Measurements from ENCODE around the gene SCN9A. TPM values are rescaled to one million over a fixed set of nuclear protein-coding genes. Genes with fewer than 3 reads are reported as not detected.
A peak's percentile ranks its signal among the peaks of the same experiment; 100 is the strongest.

Gene SCN9A
- total RNA-seq, 1 donor from 2014 or later, result 7.8 TPM

DNA sequence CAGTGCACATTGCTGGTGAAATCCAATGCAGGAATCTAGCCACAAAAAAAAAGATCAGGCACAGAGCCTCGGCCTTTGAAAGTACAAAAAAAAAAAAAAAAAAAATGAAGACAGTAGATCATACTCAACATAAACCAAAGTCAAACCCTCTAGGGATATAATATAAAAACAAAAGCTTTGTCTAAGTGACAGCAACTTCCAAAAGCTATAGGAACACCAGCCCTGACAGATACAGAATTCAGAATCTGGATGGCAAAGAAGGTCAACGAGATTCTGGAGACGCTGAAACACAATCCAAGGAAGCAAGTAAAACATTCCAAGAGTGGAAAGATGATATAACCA is 194.0 kb downstream of the SCN9A start:
- Mint-ChIP-seq H3K27ac (ENCODE audit: unreplicated experiment) (no peak overlapping the region), H3K9me3 (ENCODE audit: unreplicated experiment) (no peaks in the 10 kb centered on the region), H3K4me3 (ENCODE audit: unreplicated experiment) (no peak overlapping the region), H3K36me3 (ENCODE audit: low read depth, unreplicated experiment) (no peaks in the 10 kb centered on the region), H3K27me3 (ENCODE audit: low read depth, unreplicated experiment) (no peaks in the 10 kb centered on the region), H3K4me1 (ENCODE audit: low read depth, unreplicated experiment) (peaks cover 10% of the 10 kb centered on the region)
- no peaks in the 10 kb centered on the region for H3K79me2 ChIP-seq (ENCODE audit: insufficient read depth, low read length)
- no peaks in the 10 kb centered on the region for H3K9me3 ChIP-seq (ENCODE audit: insufficient read depth, low read depth, low read length)
- no peak overlapping the region for H3K4me2 ChIP-seq (ENCODE audit: low read length)
- DNase-seq (ENCODE audit: low read depth), result no peak
- no peaks in the 10 kb centered on the region for H3K36me3 ChIP-seq (ENCODE audit: insufficient read depth, low read length)
- H2AFZ ChIP-seq (ENCODE audit: low read depth, low read length), result no peak overlapping the region
- TF ChIP-seq, protein P1, sequence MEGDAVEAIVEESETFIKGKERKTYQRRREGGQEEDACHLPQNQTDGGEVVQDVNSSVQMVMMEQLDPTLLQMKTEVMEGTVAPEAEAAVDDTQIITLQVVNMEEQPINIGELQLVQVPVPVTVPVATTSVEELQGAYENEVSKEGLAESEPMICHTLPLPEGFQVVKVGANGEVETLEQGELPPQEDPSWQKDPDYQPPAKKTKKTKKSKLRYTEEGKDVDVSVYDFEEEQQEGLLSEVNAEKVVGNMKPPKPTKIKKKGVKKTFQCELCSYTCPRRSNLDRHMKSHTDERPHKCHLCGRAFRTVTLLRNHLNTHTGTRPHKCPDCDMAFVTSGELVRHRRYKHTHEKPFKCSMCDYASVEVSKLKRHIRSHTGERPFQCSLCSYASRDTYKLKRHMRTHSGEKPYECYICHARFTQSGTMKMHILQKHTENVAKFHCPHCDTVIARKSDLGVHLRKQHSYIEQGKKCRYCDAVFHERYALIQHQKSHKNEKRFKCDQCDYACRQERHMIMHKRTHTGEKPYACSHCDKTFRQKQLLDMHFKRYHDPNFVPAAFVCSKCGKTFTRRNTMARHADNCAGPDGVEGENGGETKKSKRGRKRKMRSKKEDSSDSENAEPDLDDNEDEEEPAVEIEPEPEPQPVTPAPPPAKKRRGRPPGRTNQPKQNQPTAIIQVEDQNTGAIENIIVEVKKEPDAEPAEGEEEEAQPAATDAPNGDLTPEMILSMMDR (IDR thresholded peaks at IDR 0.05; ENCODE audit: insufficient read depth, low read depth, low read length), result no peak
- TF ChIP-seq EZH2 (IDR thresholded peaks at IDR 0.05; ENCODE audit: insufficient read depth, low read length), result no peak
- H3K9ac ChIP-seq (ENCODE audit: low read length), result no peak overlapping the region
- no peaks in the 10 kb centered on the region for H3K27me3 ChIP-seq (ENCODE audit: insufficient read depth, low read length)
- no peaks in the 10 kb centered on the region for H4K20me1 ChIP-seq (ENCODE audit: insufficient read depth, low read length)
- H3K27ac ChIP-seq (ENCODE audit: low read depth, low read length), result no peak overlapping the region
- no peak overlapping the region for H3K4me3 ChIP-seq (ENCODE audit: insufficient read depth, low read depth, low read length)
- FAIRE-seq, result no peak
- no peaks in the 10 kb centered on the region for H3K4me1 ChIP-seq (ENCODE audit: insufficient read depth, low read length)

DNA sequence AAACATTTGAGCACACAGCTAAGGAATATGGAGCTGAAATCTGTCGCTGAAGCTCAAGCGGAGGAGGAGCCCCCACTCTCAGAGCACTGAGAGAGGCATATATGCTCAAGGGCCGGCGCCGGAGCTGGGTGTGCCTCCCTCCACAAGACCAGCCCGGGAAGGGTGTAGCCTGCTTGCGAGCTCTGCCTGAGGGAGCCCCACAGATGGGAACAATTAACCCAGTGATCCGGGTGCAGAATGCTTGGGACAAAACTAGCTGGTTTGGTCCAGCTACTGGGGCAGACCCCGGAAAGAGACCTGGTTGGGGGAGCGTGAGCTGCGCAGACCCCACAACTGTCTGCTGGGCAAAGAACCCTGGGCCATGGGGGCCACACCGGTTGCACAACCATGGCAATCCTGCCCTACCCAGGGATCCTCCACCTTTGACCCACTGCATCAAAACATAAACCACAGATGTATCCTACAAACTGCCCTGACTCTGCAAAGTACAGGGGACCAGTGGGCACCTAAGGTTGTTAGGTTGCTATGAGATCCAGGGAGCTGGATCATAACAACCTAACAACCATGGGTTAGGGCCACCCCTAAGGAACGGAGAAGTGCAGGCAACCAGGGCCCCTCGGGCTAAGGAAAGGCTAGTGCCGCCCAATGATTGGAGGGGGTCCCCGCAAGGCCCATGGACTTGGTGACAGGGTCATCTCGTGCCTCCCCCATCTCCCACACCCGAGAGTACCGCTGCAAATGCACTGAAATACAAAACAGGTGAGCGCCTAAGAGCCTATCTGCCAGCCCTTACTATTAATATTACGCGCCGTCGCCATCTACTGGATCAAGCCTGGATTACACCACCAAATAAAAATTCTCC is 194.6 kb downstream of the SCN9A start:
- Mint-ChIP-seq H3K27me3 (ENCODE audit: low read depth, unreplicated experiment) (no peaks in the 10 kb centered on the region), H3K27ac (ENCODE audit: unreplicated experiment) (no peak overlapping the region), H3K4me1 (ENCODE audit: low read depth, unreplicated experiment) (peaks cover 10% of the 10 kb centered on the region), H3K36me3 (ENCODE audit: low read depth, unreplicated experiment) (no peaks in the 10 kb centered on the region), H3K4me3 (ENCODE audit: unreplicated experiment) (no peak overlapping the region), H3K9me3 (ENCODE audit: unreplicated experiment) (no peaks in the 10 kb centered on the region)
- Histone ChIP-seq H2AFZ (ENCODE audit: low read depth, low read length) (peak overlapping the region; percentile 32), H3K4me1 (ENCODE audit: insufficient read depth, low read length) (no peaks in the 10 kb centered on the region), H3K4me2 (ENCODE audit: low read length) (no peak overlapping the region), H3K27ac (ENCODE audit: low read depth, low read length) (no peak overlapping the region), H3K9me3 (ENCODE audit: insufficient read depth, low read depth, low read length) (no peaks in the 10 kb centered on the region), H3K27me3 (ENCODE audit: insufficient read depth, low read length) (no peaks in the 10 kb centered on the region), H3K4me3 (ENCODE audit: insufficient read depth, low read depth, low read length) (no peak overlapping the region), H3K36me3 (ENCODE audit: insufficient read depth, low read length) (no peaks in the 10 kb centered on the region), H3K79me2 (ENCODE audit: insufficient read depth, low read length) (no peaks in the 10 kb centered on the region), H4K20me1 (ENCODE audit: insufficient read depth, low read length) (no peaks in the 10 kb centered on the region), H3K9ac (ENCODE audit: low read length) (no peak overlapping the region)
- DNase-seq (ENCODE audit: low read depth), result no peak
- no peak for FAIRE-seq
- TF ChIP-seq EZH2 (IDR thresholded peaks at IDR 0.05; ENCODE audit: insufficient read depth, low read length), result no peak
- TF ChIP-seq, protein P1 (IDR thresholded peaks at IDR 0.05; ENCODE audit: insufficient read depth, low read depth, low read length), result peak; percentile 59

DNA sequence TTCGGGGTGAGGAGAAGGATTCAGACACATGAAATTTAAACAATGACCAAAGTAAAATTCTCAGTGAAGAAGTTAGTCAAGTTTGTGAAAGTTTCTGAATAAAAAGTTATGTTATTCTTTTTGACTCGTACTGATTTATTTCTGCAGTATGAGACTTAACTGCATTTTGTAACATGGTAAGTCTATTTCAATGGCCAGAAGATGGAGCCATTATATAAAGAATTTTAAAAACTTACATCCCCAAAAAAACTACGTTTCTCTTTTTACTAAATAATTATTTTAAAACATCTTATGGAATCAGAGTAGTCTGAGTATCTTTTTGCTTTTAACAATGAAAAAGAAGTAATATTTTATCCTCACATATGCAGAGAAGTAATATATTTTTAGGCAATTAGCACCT is 196.5 kb downstream of the SCN9A start:
- no peak overlapping the region for H3K4me3 Mint-ChIP-seq (ENCODE audit: unreplicated experiment)
- no peaks in the 10 kb centered on the region for H3K27me3 Mint-ChIP-seq (ENCODE audit: low read depth, unreplicated experiment)
- peak; percentile 56 for FAIRE-seq
- no peak overlapping the region for H2AFZ ChIP-seq (ENCODE audit: low read depth, low read length)
- H3K4me1 Mint-ChIP-seq (ENCODE audit: low read depth, unreplicated experiment), result peaks cover 6% of the 10 kb centered on the region
- H3K27ac Mint-ChIP-seq (ENCODE audit: unreplicated experiment), result no peak overlapping the region
- H4K20me1 ChIP-seq (ENCODE audit: insufficient read depth, low read length), result no peaks in the 10 kb centered on the region
- H3K36me3 ChIP-seq (ENCODE audit: insufficient read depth, low read length), result no peaks in the 10 kb centered on the region
- no peak overlapping the region for H3K9ac ChIP-seq (ENCODE audit: low read length)
- H3K4me3 ChIP-seq (ENCODE audit: insufficient read depth, low read depth, low read length), result no peak overlapping the region
- H3K27ac ChIP-seq (ENCODE audit: low read depth, low read length), result no peak overlapping the region
- no peaks in the 10 kb centered on the region for H3K79me2 ChIP-seq (ENCODE audit: insufficient read depth, low read length)
- no peak overlapping the region for H3K4me2 ChIP-seq (ENCODE audit: low read length)
- no peaks in the 10 kb centered on the region for H3K4me1 ChIP-seq (ENCODE audit: insufficient read depth, low read length)
- no peaks in the 10 kb centered on the region for H3K36me3 Mint-ChIP-seq (ENCODE audit: low read depth, unreplicated experiment)
- no peak for TF ChIP-seq EZH2 (IDR thresholded peaks at IDR 0.05; ENCODE audit: insufficient read depth, low read length)
- TF ChIP-seq, protein P1 (IDR thresholded peaks at IDR 0.05; ENCODE audit: insufficient read depth, low read depth, low read length), result peak; percentile 19
- DNase-seq (ENCODE audit: low read depth), result no peak
- H3K9me3 ChIP-seq (ENCODE audit: insufficient read depth, low read depth, low read length), result no peaks in the 10 kb centered on the region
- H3K27me3 ChIP-seq (ENCODE audit: insufficient read depth, low read length), result no peaks in the 10 kb centered on the region
- H3K9me3 Mint-ChIP-seq (ENCODE audit: unreplicated experiment), result no peaks in the 10 kb centered on the region
